Stimulated activated naive B cell treated with anti-CD40 and anti-IgM and Interleukin-4, amounts not matched to agents 10 μg/mL and 1 μg/mL and 100 μg/mL, for 72 hours (primary cell): ENCODE measurements around the gene THAP6.
"Not testable (repeated sequence)": the region's sequence is repeated elsewhere in the genome, so short reads cannot be mapped to it uniquely, and the experiment has no call there.

Experiments
- ATAC-seq, 2 donors: fragments of 150-1000 bp; cut with Tn5 transposase; replicated peaks; 2 replicates each; pipeline ENCODE4 v1.10.0; 2021; ENCODE audit warnings: moderate library complexity in 1 of 2
- DNase-seq: peaks from one replicate; pipeline ENCODE4 v3.0.0; 2021
- H3K27ac Mint-ChIP-seq: one replicate; pipeline ENCODE4 v1.8.0; 2022; ENCODE audit warnings: mild to moderate bottlenecking, mixed read lengths
- H3K27me3 Mint-ChIP-seq, 2 donors: one replicate each; pipeline ENCODE4 v1.8.0; 2022; ENCODE audit warnings: mixed read lengths in 2 of 2
- H3K36me3 Mint-ChIP-seq, 2 donors: one replicate each; pipeline ENCODE4 v1.8.0; 2022; ENCODE audit warnings: mixed read lengths in 2 of 2, mild to moderate bottlenecking in 1 of 2
- H3K4me1 Mint-ChIP-seq, 2 donors: one replicate each; pipeline ENCODE4 v1.8.0; 2022; ENCODE audit warnings: mixed read lengths in 2 of 2, mild to moderate bottlenecking in 1 of 2
- H3K4me3 Mint-ChIP-seq, 2 donors: one replicate each; pipeline ENCODE4 v1.8.0; 2022; ENCODE audit warnings: mild to moderate bottlenecking in 2 of 2, mixed read lengths in 2 of 2, moderate library complexity in 1 of 2
- H3K9me3 Mint-ChIP-seq, 2 donors: one replicate each; pipeline ENCODE4 v1.8.0; 2022; ENCODE audit warnings: mixed read lengths in 2 of 2, mild to moderate bottlenecking in 1 of 2

THAP6 gene

GRCh38 chr4:75533926-75534325 lies 19.7 kb downstream of the THAP6 start:
- peaks cover 15 to 25% of the 10 kb centered on the region in 2 donors for H3K9me3 Mint-ChIP-seq
- H3K4me1 Mint-ChIP-seq, H3K27me3 Mint-ChIP-seq, ATAC-seq, DNase-seq, H3K4me3 Mint-ChIP-seq, H3K27ac Mint-ChIP-seq: not testable (repeated sequence)
- H3K36me3 Mint-ChIP-seq, result peaks cover 35 to 61% of the 10 kb centered on the region in 2 donors

- not testable (repeated sequence) for H3K27me3 Mint-ChIP-seq, H3K27ac Mint-ChIP-seq, H3K4me1 Mint-ChIP-seq, H3K4me3 Mint-ChIP-seq, DNase-seq, H3K9me3 Mint-ChIP-seq, ATAC-seq
- H3K36me3 Mint-ChIP-seq, result peaks cover 21 to 39% of the 10 kb centered on the region in 2 donors
Measured at GRCh38 chr4:75537308-75537707, 23.0 kb downstream of the THAP6 start.

- DNase-seq (no peak), ATAC-seq (no peak)
- Mint-ChIP-seq H3K27me3 (no peaks in the 10 kb centered on the region), H3K27ac (no peak overlapping the region), H3K4me1 (no peaks in the 10 kb centered on the region), H3K4me3 (no peak overlapping the region), H3K9me3 (no peaks in the 10 kb centered on the region), H3K36me3 (peaks cover 16 to 26% of the 10 kb centered on the region in 2 donors)
Measured at GRCh38 chr4:75542824-75543223, 28.6 kb downstream of the THAP6 start.

- H3K27ac Mint-ChIP-seq, H3K27me3 Mint-ChIP-seq, H3K4me3 Mint-ChIP-seq, ATAC-seq, H3K4me1 Mint-ChIP-seq, H3K9me3 Mint-ChIP-seq, DNase-seq: not testable (repeated sequence)
- peaks cover 16 to 19% of the 10 kb centered on the region in 2 donors for H3K36me3 Mint-ChIP-seq
Measured at GRCh38 chr4:75544220-75544619, 29.9 kb downstream of the THAP6 start.

- Mint-ChIP-seq H3K4me1 (peaks cover 0 to 2% of the 10 kb centered on the region in 2 donors), H3K4me3 (no peak overlapping the region), H3K27ac (no peak overlapping the region), H3K36me3 (peaks cover 16 to 19% of the 10 kb centered on the region in 2 donors), H3K9me3 (no peaks in the 10 kb centered on the region), H3K27me3 (no peaks in the 10 kb centered on the region)
- no peak for DNase-seq
- ATAC-seq, result no peak
Measured at GRCh38 chr4:75544870-75545269, 30.6 kb downstream of the THAP6 start.

- no peaks in the 10 kb centered on the region for H3K27me3 Mint-ChIP-seq
- DNase-seq, result no peak
Measured at GRCh38 chr4:75545526-75545925, 31.3 kb downstream of the THAP6 start.

GRCh38 chr4:75547647-75548387 lies 33.5 kb downstream of the THAP6 start:
- DNase-seq (no peak), ATAC-seq (no peak)
- Mint-ChIP-seq H3K9me3 (no peaks in the 10 kb centered on the region), H3K4me3 (no peak overlapping the region), H3K36me3 (peaks cover 6% of the 10 kb centered on the region in 2 donors), H3K27me3 (no peaks in the 10 kb centered on the region), H3K4me1 (peaks cover 0 to 2% of the 10 kb centered on the region in 2 donors), H3K27ac (no peak overlapping the region)

More at GRCh38 chr4:75545526-75545925, 31.3 kb downstream of the THAP6 start:
- H3K4me3 Mint-ChIP-seq, result no peak overlapping the region
- no peak overlapping the region for H3K27ac Mint-ChIP-seq
- no peaks in the 10 kb centered on the region for H3K9me3 Mint-ChIP-seq
- H3K4me1 Mint-ChIP-seq, result peaks cover 0 to 2% of the 10 kb centered on the region in 2 donors
- no peak for ATAC-seq
- H3K36me3 Mint-ChIP-seq, result peaks cover 13 to 14% of the 10 kb centered on the region in 2 donors

GRCh38 chr4:75549019-75549418 lies 34.7 kb downstream of the THAP6 start:
- H3K9me3 Mint-ChIP-seq, result no peaks in the 10 kb centered on the region
- H3K36me3 Mint-ChIP-seq, result peaks cover 4 to 5% of the 10 kb centered on the region in 2 donors
- DNase-seq (no peak), ATAC-seq (no peak)
- no peak overlapping the region for H3K27ac Mint-ChIP-seq
- peaks cover 0 to 2% of the 10 kb centered on the region in 2 donors for H3K4me1 Mint-ChIP-seq
- no peaks in the 10 kb centered on the region for H3K27me3 Mint-ChIP-seq
- no peak overlapping the region for H3K4me3 Mint-ChIP-seq

GRCh38 chr4:75552452-75552851 lies 38.2 kb downstream of the THAP6 start:
- DNase-seq (no peak), ATAC-seq (no peak)
- Mint-ChIP-seq H3K36me3 (no peaks in the 10 kb centered on the region), H3K27me3 (peaks cover under 1 to 8% of the 10 kb centered on the region in 2 donors), H3K4me1 (peaks cover 0 to 2% of the 10 kb centered on the region in 2 donors), H3K27ac (no peak overlapping the region), H3K4me3 (no peak overlapping the region), H3K9me3 (no peaks in the 10 kb centered on the region)

GRCh38 chr4:75555294-75556164 lies 41.3 kb downstream of the THAP6 start, which contains the start of gene ODAPH:
ODAPH (plus strand) TSS chr4:75556066; CDS start chr4:75556083, 17 bp downstream.
- Mint-ChIP-seq H3K4me1 (no peaks in the 10 kb centered on the region), H3K36me3 (no peaks in the 10 kb centered on the region), H3K27me3 (peaks cover 13% of the 10 kb centered on the region in 2 donors), H3K4me3 (no peak within 1 kb of the TSS), H3K9me3 (no peaks in the 10 kb centered on the region), H3K27ac (no peak within 1 kb of the TSS)
- ATAC-seq (peak; percentile 38 to 68), DNase-seq (no peak)

- H3K36me3 Mint-ChIP-seq, result no peaks in the 10 kb centered on the region
- peaks cover 0 to 2% of the 10 kb centered on the region in 2 donors for H3K9me3 Mint-ChIP-seq
- H3K4me1 Mint-ChIP-seq, result peaks cover 0 to 3% of the 10 kb centered on the region in 2 donors
- H3K4me3 Mint-ChIP-seq, result no peak overlapping the region
- peaks cover 18 to 20% of the 10 kb centered on the region in 2 donors for H3K27me3 Mint-ChIP-seq
- DNase-seq (no peak), ATAC-seq (no peak)
- H3K27ac Mint-ChIP-seq, result no peak overlapping the region
Measured at GRCh38 chr4:75557696-75558095, 43.4 kb downstream of the THAP6 start.

- ATAC-seq (no peak), DNase-seq (no peak)
- no peaks in the 10 kb centered on the region for H3K36me3 Mint-ChIP-seq
- peaks cover 0 to 2% of the 10 kb centered on the region in 2 donors for H3K9me3 Mint-ChIP-seq
- peaks cover 0 to 3% of the 10 kb centered on the region in 2 donors for H3K4me1 Mint-ChIP-seq
- no peak overlapping the region for H3K27ac Mint-ChIP-seq
- no peak overlapping the region for H3K4me3 Mint-ChIP-seq
- H3K27me3 Mint-ChIP-seq, result peaks cover 24 to 30% of the 10 kb centered on the region in 2 donors
Measured at GRCh38 chr4:75561789-75562188, 47.5 kb downstream of the THAP6 start.

- DNase-seq, result no peak
- peaks cover 0 to 2% of the 10 kb centered on the region in 2 donors for H3K9me3 Mint-ChIP-seq
- no peak overlapping the region for H3K27ac Mint-ChIP-seq
- ATAC-seq, result no peak
- H3K27me3 Mint-ChIP-seq, result peaks cover 18 to 23% of the 10 kb centered on the region in 2 donors
- H3K4me1 Mint-ChIP-seq, result peaks cover 0 to 6% of the 10 kb centered on the region in 2 donors
- H3K36me3 Mint-ChIP-seq, result no peaks in the 10 kb centered on the region
- no peak overlapping the region for H3K4me3 Mint-ChIP-seq
Measured at GRCh38 chr4:75564023-75564422, 49.8 kb downstream of the THAP6 start.

- ATAC-seq (no peak), DNase-seq (no peak)
- Mint-ChIP-seq H3K36me3 (no peaks in the 10 kb centered on the region), H3K9me3 (peaks cover 0 to 2% of the 10 kb centered on the region in 2 donors), H3K4me1 (peaks cover 0 to 6% of the 10 kb centered on the region in 2 donors), H3K4me3 (no peak overlapping the region), H3K27me3 (peaks cover 17 to 18% of the 10 kb centered on the region in 2 donors), H3K27ac (no peak overlapping the region)
Measured at GRCh38 chr4:75565481-75565880, 51.2 kb downstream of the THAP6 start.
